ENCODE data around the gene PIK3CD.

- TF ChIP-seq CTCF (conservative IDR thresholded peaks at IDR 0.05 in 1 of 2, IDR thresholded peaks at IDR 0.05 in 1 of 2; ENCODE audit: extremely low read depth in 1 of 2, insufficient read depth in 1 of 2, low read depth in 1 of 2, low read length in 2 of 2), result no peak
- no peak for TF ChIP-seq EZH2 (IDR thresholded peaks at IDR 0.05; ENCODE audit: borderline replicate concordance, low read length)
Observed at GRCh38 chr1:9731051-9731537, 79.6 kb downstream of the PIK3CD start.
